HCT116 (cell line): ENCODE data around the gene CDH2. TPM values are rescaled to one million over a fixed set of nuclear protein-coding genes. Genes with fewer than 3 reads are reported as not detected.

Experiments used
- ATAC-seq: fragments of 200-7000 bp; cut with Tn5 transposase; 2 replicates; pipeline ENCODE4 v1.9.1; 2020; ENCODE audit warnings: mild to moderate bottlenecking, moderate library complexity
- BruUV-seq: library from RNA; stranded (reverse); fragments of 400-500 nt; replicated peaks from 2 replicates; lab custom pipeline; 2021; lab: Mats Ljungman, UMichigan
- CTCF ChIA-PET: fragments of 300-600 bp; sonication (Branson Sonifier 250); formaldehyde crosslinking; loops from one replicate; lab custom pipeline; 2021; ENCODE audit warnings: antibody characterized with exemption; lab: Charles Lee
- POLR2A ChIA-PET: fragments of 300-600, 350-600 bp; sonication (Branson Sonifier 250); formaldehyde crosslinking; loops from one replicate; lab custom pipeline; 2021; ENCODE audit warnings: antibody characterized with exemption; lab: Charles Lee
- RAD21 ChIA-PET, 2 experiments: fragments of 300-600 bp; sonication (Branson Sonifier 250); formaldehyde crosslinking; loops; one replicate each; lab custom pipeline; 2023; ENCODE audit warnings: low total read pairs in 2 of 2; ENCODE audit not compliant: uncharacterized antibody in 2 of 2, unreplicated experiment in 2 of 2, low non-redundant PET in 1 of 2; lab: Charles Lee
- DNase-seq: peaks from one replicate; pipeline ENCODE4 v3.0.0-alpha.2; 2010; ENCODE audit warnings: low read depth, low spot score
- H2AFZ ChIP-seq: fragments of 200-600 bp; shearing (Covaris generic), sonication (generic); 2 replicates; pipeline ENCODE4 v1.6.1; 2017; ENCODE audit warnings: low read depth, mixed run types, mixed read lengths, antibody characterized with exemption, low read length; ENCODE audit not compliant: poor library complexity, severe bottlenecking
- H3K27ac ChIP-seq: 2 replicates; pipeline ENCODE4 v1.5.1; 2012; ENCODE audit warnings: low read depth, low read length
- H3K27me3 ChIP-seq: fragments of 200-600 bp; sonication (generic); 2 replicates; pipeline ENCODE4 v1.6.1; 2016; ENCODE audit warnings: mixed run types, low read length, mixed read lengths; ENCODE audit not compliant: insufficient read depth
- H3K36me3 ChIP-seq, 2 experiments: fragments of 200-500 bp in 1 of 2; fragments of 200-600 bp in 1 of 2; sonication (Bioruptor generic) in 1 of 2; sonication (generic) in 1 of 2; 2 replicates each; pipeline versions ENCODE4 v1.5.1 to v1.6.1; 2014 to 2016; ENCODE audit warnings: low read length in 2 of 2, inconsistent platforms in 1 of 2, mixed read lengths in 1 of 2, mixed run types in 1 of 2; ENCODE audit not compliant: insufficient read depth in 2 of 2, control insufficient read depth in 1 of 2
- H3K4me1 ChIP-seq, 2 experiments: fragments of 200-600 bp in 1 of 2; sonication (generic) in 1 of 2; 2 replicates each; pipeline versions ENCODE4 v1.5.1 to v1.6.1; 2012 to 2017; ENCODE audit warnings: low read length in 2 of 2, inconsistent platforms in 1 of 2, mild to moderate bottlenecking in 1 of 2, mixed read lengths in 1 of 2, mixed run types in 1 of 2, moderate library complexity in 1 of 2; ENCODE audit not compliant: insufficient read depth in 2 of 2, control insufficient read depth in 1 of 2
- H3K4me2 ChIP-seq: fragments of 200-600 bp; sonication (generic); 2 replicates; pipeline ENCODE4 v1.6.1; 2017; ENCODE audit warnings: mixed run types, low read length, mixed read lengths
- H3K4me3 ChIP-seq, 2 experiments: fragments of 200-600 bp in 1 of 2; sonication (generic) in 1 of 2; replicated peaks in 1 of 2; 2 replicates each; pipeline ENCODE4 v1.5.1; 2011 to 2016; ENCODE audit warnings: low read length in 2 of 2, control low read depth in 1 of 2, low read depth in 1 of 2, mild to moderate bottlenecking in 1 of 2, mixed read lengths in 1 of 2, mixed run types in 1 of 2
- H3K79me2 ChIP-seq: fragments of 200-600 bp; sonication (generic); 2 replicates; pipeline ENCODE4 v1.6.1; 2017; ENCODE audit warnings: mild to moderate bottlenecking, mixed run types, low read length, moderate library complexity, mixed read lengths; ENCODE audit not compliant: insufficient read depth
- H3K9ac ChIP-seq: fragments of 200-600 bp; sonication (generic); 2 replicates; pipeline ENCODE4 v1.6.1; 2016; ENCODE audit warnings: low read length, mixed read lengths
- H3K9me2 ChIP-seq: fragments of 200-600 bp; sonication (generic), shearing (Covaris generic); 2 replicates; pipeline ENCODE4 v1.6.1; 2017; ENCODE audit warnings: mixed run types, mild to moderate bottlenecking, moderate library complexity; ENCODE audit not compliant: insufficient read depth
- H3K9me3 ChIP-seq, 2 experiments: fragments of 200-500 bp in 1 of 2; fragments of 200-600 bp in 1 of 2; sonication (Bioruptor generic) in 1 of 2; sonication (generic) in 1 of 2; 2 replicates each; pipeline ENCODE4 v1.6.1; 2014 to 2017; ENCODE audit warnings: low read length in 2 of 2, mixed read lengths in 2 of 2, inconsistent platforms in 1 of 2, low read depth in 1 of 2, mild to moderate bottlenecking in 1 of 2, mixed run types in 1 of 2, moderate library complexity in 1 of 2; ENCODE audit not compliant: control insufficient read depth in 1 of 2, insufficient read depth in 1 of 2
- H4K20me1 ChIP-seq: fragments of 200-600 bp; sonication (generic), shearing (Covaris generic); 2 replicates; pipeline ENCODE4 v1.6.1; 2017; ENCODE audit warnings: mixed run types, mild to moderate bottlenecking, moderate library complexity; ENCODE audit not compliant: insufficient read depth
- ATF3 ChIP-seq: IDR thresholded peaks from 2 replicates; pipeline ENCODE4 v1.6.1; 2012
- CBX3 ChIP-seq: IDR thresholded peaks from 2 replicates; pipeline ENCODE4 v1.6.1; 2012; ENCODE audit warnings: low read depth
- CEBPB ChIP-seq: IDR thresholded peaks from 2 replicates; pipeline ENCODE4 v1.6.1; 2012; ENCODE audit warnings: low read depth
- EGR1 ChIP-seq: IDR thresholded peaks from 2 replicates; pipeline ENCODE4 v1.6.1; 2012; ENCODE audit warnings: low read depth
- ELF1 ChIP-seq: IDR thresholded peaks from 2 replicates; pipeline ENCODE4 v1.6.1; 2012; ENCODE audit warnings: low read depth, borderline replicate concordance
- EZH2phosphoT487 ChIP-seq: fragments of 200-600 bp; IDR thresholded peaks from 2 replicates; pipeline ENCODE4 v1.6.1; 2018; ENCODE audit warnings: antibody characterized with exemption, borderline replicate concordance
- FOSL1 ChIP-seq: IDR thresholded peaks from 2 replicates; pipeline ENCODE4 v1.6.1; 2012; ENCODE audit warnings: low read depth
- JUND ChIP-seq: IDR thresholded peaks from 2 replicates; pipeline ENCODE4 v1.6.1; 2012
- MAX ChIP-seq: IDR thresholded peaks from 2 replicates; pipeline ENCODE4 v1.6.1; 2012
- POLR2A ChIP-seq: IDR thresholded peaks from 2 replicates; pipeline ENCODE4 v1.7.0; 2011; ENCODE audit warnings: borderline replicate concordance; ENCODE audit not compliant: insufficient read depth, insufficient read length; ENCODE audit errors: extremely low read depth
- POLR2AphosphoS5 ChIP-seq: IDR thresholded peaks from 2 replicates; pipeline ENCODE4 v1.6.1; 2011; ENCODE audit warnings: mild to moderate bottlenecking, low read depth, low read length, moderate library complexity
- RAD21 ChIP-seq: IDR thresholded peaks from 2 replicates; pipeline ENCODE4 v1.6.1; 2012; ENCODE audit warnings: low read depth, mild to moderate bottlenecking
- REST ChIP-seq: IDR thresholded peaks from 2 replicates; pipeline ENCODE4 v1.6.1; 2012; ENCODE audit warnings: low read depth
- SIN3A ChIP-seq: IDR thresholded peaks from 2 replicates; pipeline ENCODE4 v1.6.1; 2012; ENCODE audit warnings: low read depth
- SP1 ChIP-seq: IDR thresholded peaks from 2 replicates; pipeline ENCODE4 v1.6.1; 2012; ENCODE audit warnings: low read depth
- TCF7L2 ChIP-seq: IDR thresholded peaks from 2 replicates; pipeline ENCODE4 v1.7.0; 2011; ENCODE audit warnings: borderline replicate concordance, inconsistent platforms; ENCODE audit not compliant: insufficient read depth, insufficient read length; ENCODE audit errors: extremely low read depth
- YY1 ChIP-seq: IDR thresholded peaks from 2 replicates; pipeline ENCODE4 v1.6.1; 2011; ENCODE audit warnings: low read length, low read depth, moderate library complexity, mild to moderate bottlenecking; ENCODE audit not compliant: insufficient replicate concordance; ENCODE audit errors: extremely low read depth
- ZBTB33 ChIP-seq: IDR thresholded peaks from 2 replicates; pipeline ENCODE4 v1.6.1; 2011; ENCODE audit warnings: mild to moderate bottlenecking, low read length, moderate library complexity; ENCODE audit not compliant: insufficient replicate concordance; ENCODE audit errors: extremely low read depth
- ZFX ChIP-seq: fragments of 450-650 bp; IDR thresholded peaks from 2 replicates; pipeline ENCODE4 v1.6.1; 2017
- ZNF274 ChIP-seq: fragments of 200-500 bp; sonication (Bioruptor generic); IDR thresholded peaks from 2 replicates; pipeline ENCODE4 v1.6.1; 2014; ENCODE audit warnings: mild to moderate bottlenecking, low read depth, low read length, inconsistent platforms
- intact Hi-C: fragments of 100-400 bp; cut with micrococcal nuclease; formaldehyde crosslinking; loops from 2 replicates; pipeline ENCODE4 v1.10.0; 2022
- total RNA-seq: library from RNA; stranded (reverse); gene quantifications from one replicate; pipeline ENCODE4 v1.2.1, GENCODE V29; 2021; ENCODE audit not compliant: unreplicated experiment

The CDH2 gene
- total RNA-seq, 1 experiment from 2014 or later: 0.15 TPM

- no peaks in the 10 kb centered on the region for H3K4me1 ChIP-seq
- no peak overlapping the region for H3K4me3 ChIP-seq
- no peak overlapping the region for H3K9ac ChIP-seq
- H3K79me2 ChIP-seq: no peaks in the 10 kb centered on the region
- DNase-seq (no peak), ATAC-seq (no peak)
- no peak overlapping the region for H2AFZ ChIP-seq
- ChIA-PET RAD21 (no interaction called here), POLR2A (no interaction called here), CTCF (no interaction called here)
- TF ChIP-seq EGR1: no peak
- no peak for TF ChIP-seq SP1
- no peak for TF ChIP-seq JUND
- no peak for TF ChIP-seq POLR2A
- TF ChIP-seq ELF1: no peak
- no peak for TF ChIP-seq FOSL1
- TF ChIP-seq REST: no peak
- TF ChIP-seq TCF7L2: no peak
- TF ChIP-seq CEBPB: no peak
- TF ChIP-seq ZNF274: no peak
- TF ChIP-seq CBX3: no peak
- no peak for TF ChIP-seq EZH2phosphoT487
- TF ChIP-seq YY1: no peak
- TF ChIP-seq POLR2AphosphoS5: no peak
- TF ChIP-seq SIN3A: no peak
- no peak for TF ChIP-seq ZFX
- no peak for TF ChIP-seq ATF3
- no peak for TF ChIP-seq MAX
- TF ChIP-seq RAD21: no peak
- no peak for TF ChIP-seq ZBTB33
- H3K4me2 ChIP-seq: no peak overlapping the region
- H3K36me3 ChIP-seq: no peaks in the 10 kb centered on the region
- no TSS peak for BruUV-seq
- H3K9me2 ChIP-seq: no peaks in the 10 kb centered on the region
- H3K9me3 ChIP-seq: peaks cover 0 to 4% of the 10 kb centered on the region in 2 experiments; a peak in 1 of 4 replicates
- intact Hi-C loops: no loop called here
- H4K20me1 ChIP-seq: no peaks in the 10 kb centered on the region
- H3K27me3 ChIP-seq: no peaks in the 10 kb centered on the region
- no peak overlapping the region for H3K27ac ChIP-seq
Measured at GRCh38 chr18:28177828-28178635, 1.1 kb upstream of the CDH2 start.
